SK-N-SH (cell line): ENCODE data around the gene EEF2. TPM values are rescaled to one million over a fixed set of nuclear protein-coding genes. Genes with fewer than 3 reads are reported as not detected.
A peak's percentile ranks its signal among the peaks of the same experiment; 100 is the strongest.

ENCODE experiments used
- CTCF ChIA-PET: fragments of 300-600, 350-600 bp; formaldehyde crosslinking; extraction: SDS; loops from one replicate; lab custom pipeline; 2021; lab: Yijun Ruan, JAX
- POLR2A ChIA-PET: fragments of 350-600 bp; sonication (Branson Sonifier 250); formaldehyde crosslinking; extraction: SDS; loops from one replicate; lab custom pipeline; 2020; ENCODE audit warnings: antibody characterized with exemption, inconsistent platforms; lab: Yijun Ruan, JAX
- DNase-seq: peaks from one replicate; pipeline ENCODE4 v3.0.0; 2012
- H2AFZ ChIP-seq: fragments of 200-600 bp; sonication (generic); 2 replicates; pipeline ENCODE4 v1.8.1; 2016; ENCODE audit warnings: antibody characterized with exemption, mild to moderate bottlenecking, low read depth
- H3F3A ChIP-seq: fragments of 200-600 bp; sonication (generic); replicated peaks from 2 replicates; pipeline ENCODE3; 2016; ENCODE audit warnings: antibody characterized with exemption, mild to moderate bottlenecking; ENCODE audit not compliant: insufficient read depth
- H3K27ac ChIP-seq, 2 experiments: fragments of 200-500 bp in 1 of 2; fragments of 200-600 bp in 1 of 2; sonication (Bioruptor generic) in 1 of 2; sonication (generic), shearing (Covaris generic) in 1 of 2; 2 replicates each; pipeline versions ENCODE4 v1.5.1 to v1.6.1; 2014 to 2016; ENCODE audit warnings: low read depth in 2 of 2, inconsistent platforms in 1 of 2, low read length in 1 of 2, mild to moderate bottlenecking in 1 of 2, mixed read lengths in 1 of 2
- H3K27me3 ChIP-seq: fragments of 200-600 bp; sonication (generic), shearing (Covaris generic); 2 replicates; pipeline ENCODE4 v1.6.1; 2016; ENCODE audit warnings: mixed run types; ENCODE audit not compliant: insufficient read depth
- H3K36me3 ChIP-seq, 2 experiments: fragments of 200-500 bp in 1 of 2; fragments of 200-600 bp in 1 of 2; sonication (Bioruptor generic) in 1 of 2; sonication (generic) in 1 of 2; replicated peaks in 1 of 2; 2 replicates each; pipeline versions ENCODE3 to v1.5.1; 2014 to 2016; ENCODE audit warnings: low read length in 1 of 2, mild to moderate bottlenecking in 1 of 2; ENCODE audit not compliant: insufficient read depth in 2 of 2, control insufficient read depth in 1 of 2
- H3K4me1 ChIP-seq, 2 experiments: fragments of 200-500 bp in 1 of 2; fragments of 200-600 bp in 1 of 2; sonication (Bioruptor generic) in 1 of 2; sonication (generic), shearing (Covaris generic) in 1 of 2; 2 replicates each; pipeline versions ENCODE4 v1.5.1 to v1.6.1; 2014 to 2016; ENCODE audit warnings: low read depth in 1 of 2, low read length in 1 of 2, mixed run types in 1 of 2; ENCODE audit not compliant: insufficient read depth in 2 of 2, control insufficient read depth in 1 of 2
- H3K4me2 ChIP-seq: fragments of 200-600 bp; sonication (generic), shearing (Covaris generic); 2 replicates; pipeline ENCODE4 v1.6.1; 2017; ENCODE audit warnings: mixed run types
- H3K4me3 ChIP-seq, 2 experiments: fragments of 200-500 bp in 1 of 2; fragments of 200-600 bp in 1 of 2; sonication (Bioruptor generic) in 1 of 2; sonication (generic), shearing (Covaris generic) in 1 of 2; 2 replicates each; pipeline versions ENCODE4 v1.5.1 to v1.8.1; 2014 to 2016; ENCODE audit warnings: low read depth in 2 of 2, inconsistent platforms in 1 of 2, low read length in 1 of 2, mild to moderate bottlenecking in 1 of 2, mixed read lengths in 1 of 2, moderate library complexity in 1 of 2
- H3K79me2 ChIP-seq: fragments of 200-600 bp; sonication (generic); 2 replicates; pipeline ENCODE4 v1.8.1; 2017; ENCODE audit warnings: mild to moderate bottlenecking; ENCODE audit not compliant: insufficient read depth
- H3K9ac ChIP-seq: fragments of 200-600 bp; sonication (generic); 2 replicates; pipeline ENCODE4 v1.6.1; 2017; ENCODE audit warnings: mixed run types
- H3K9me2 ChIP-seq: fragments of 200-600 bp; sonication (generic); 2 replicates; pipeline ENCODE4 v1.6.1; 2017; ENCODE audit warnings: mixed run types
- H3K9me3 ChIP-seq: fragments of 200-600 bp; sonication (generic); 2 replicates; pipeline ENCODE4 v1.6.1; 2017; ENCODE audit warnings: mixed run types, mild to moderate bottlenecking, moderate library complexity
- H4K20me1 ChIP-seq: fragments of 200-600 bp; sonication (generic); 2 replicates; pipeline ENCODE4 v1.6.1; 2017; ENCODE audit warnings: mild to moderate bottlenecking, mixed run types; ENCODE audit not compliant: insufficient read depth
- CHD2 ChIP-seq: fragments of 150-350 bp; IDR thresholded peaks from 2 replicates; pipeline ENCODE4 v1.6.1; 2018; ENCODE audit warnings: low read length; ENCODE audit not compliant: partially characterized antibody
- CTCF ChIP-seq: fragments of 200-600 bp; sonication (generic); IDR thresholded peaks from 2 replicates; pipeline ENCODE4 v1.6.1; 2017; ENCODE audit warnings: antibody characterized with exemption, mild to moderate bottlenecking, moderate library complexity
- EP300 ChIP-seq, 2 experiments: IDR thresholded peaks; 2 replicates each; pipeline versions ENCODE4 v1.4.0 to v1.6.1; 2012; ENCODE audit warnings: borderline replicate concordance in 1 of 2, low read depth in 1 of 2, low read length in 1 of 2
- MXI1 ChIP-seq: IDR thresholded peaks from 2 replicates; pipeline ENCODE4 v1.6.1; 2012; ENCODE audit warnings: mild to moderate bottlenecking, low read depth, low read length, improper control_type of control experiment
- TAF1 ChIP-seq: IDR thresholded peaks from 2 replicates; pipeline ENCODE4 v1.6.1; 2012; ENCODE audit warnings: low read depth, mild to moderate bottlenecking, low read length, moderate library complexity, borderline replicate concordance
- TCF12 ChIP-seq: IDR thresholded peaks from 2 replicates; pipeline ENCODE4 v1.4.0; 2012
- WGBS: methylation state at CpG from one replicate; pipeline ENCODE4 v1.1.6; 2017; ENCODE audit warnings: low lambda C conversion rate; 5-methylcytosine and 5-hydroxymethylcytosine counted together
- polyA plus RNA-seq, 3 experiments: library from polyadenylated mRNA; depleted of rRNA; stranded (reverse); fragments of >200 nt; gene quantifications; 2 replicates each; pipeline ENCODE4 v1.2.3, GENCODE V29; 2012

Gene EEF2
- polyA plus RNA-seq, 1 of the 3 experiments (the other 2 are of a cell fraction) = 1,553 TPM

GRCh38 chr19:4015705-4016402 lies 30.6 kb upstream of the EEF2 start:
- peaks cover 0 to 32% of the 10 kb centered on the region in 2 experiments for H3K36me3 ChIP-seq
- WGBS = 90% methylated on average over 17 of the region's 37 CpGs
- TF ChIP-seq EP300 (IDR thresholded peaks at IDR 0.05; ENCODE audit: borderline replicate concordance in 1 of 2, low read depth in 1 of 2, low read length in 1 of 2) (no peak), TCF12 (no peak), MXI1 (0 out of 2 replicates have a peak, but pooled peaks have one; percentile 45), CHD2 (peak; percentile 70)
- TF ChIP-seq, all 33 proteins: peak for 2

GRCh38 chr19:4014541-4015491 lies 29.6 kb upstream of the EEF2 start:
- H3K4me1 ChIP-seq = peaks cover 0 to 35% of the 10 kb centered on the region in 2 experiments; a peak in 1 of 4 replicates
- peak overlapping the region in 1 of 2 experiments; percentile 84; a peak in 2 of 4 replicates for H3K27ac ChIP-seq
- peaks cover 85% of the 10 kb centered on the region for H4K20me1 ChIP-seq

More at GRCh38 chr19:4015705-4016402, 30.6 kb upstream of the EEF2 start:
- CTCF ChIA-PET = no interaction called here
- no peaks in the 10 kb centered on the region for H3K9me3 ChIP-seq
- peaks cover 0 to 32% of the 10 kb centered on the region in 2 experiments; a peak in 1 of 4 replicates for H3K4me1 ChIP-seq
- H3K4me2 ChIP-seq = no peak overlapping the region
- peaks cover 82% of the 10 kb centered on the region for H4K20me1 ChIP-seq
- peak; percentile 83 for DNase-seq
- peak overlapping the region in 1 of 2 experiments; percentile 84; a peak in 2 of 4 replicates for H3K27ac ChIP-seq
- no peaks in the 10 kb centered on the region for H3K9me2 ChIP-seq
- H3K9ac ChIP-seq = no peak overlapping the region
- no peak overlapping the region for H3K4me3 ChIP-seq
- no peaks in the 10 kb centered on the region for H3K27me3 ChIP-seq
- H3K79me2 ChIP-seq = peaks cover 76% of the 10 kb centered on the region
- no peak overlapping the region for H2AFZ ChIP-seq
- POLR2A ChIA-PET = interaction anchor here (1.5 kb wide), 1 partner anchor 31 kb away, joined by 6 read pairs; the partner anchor contains the start of gene EEF2
- no peaks in the 10 kb centered on the region for H3F3A ChIP-seq

More at GRCh38 chr19:4014541-4015491, 29.6 kb upstream of the EEF2 start:
- CTCF ChIA-PET = interaction anchor here (1.3 kb wide), 1 partner anchor 27 kb away, joined by 4 read pairs; no protein-coding TSS in a partner anchor
- TF ChIP-seq CHD2 (peak; percentile 5), CTCF (no peak), TAF1 (no peak)
- TF ChIP-seq, all 33 proteins: peak for 1
- Histone ChIP-seq H3F3A (no peaks in the 10 kb centered on the region), H3K4me3 (no peak overlapping the region), H3K36me3 (peaks cover 0 to 37% of the 10 kb centered on the region in 2 experiments), H2AFZ (no peak overlapping the region), H3K9me2 (no peaks in the 10 kb centered on the region), H3K9ac (no peak overlapping the region), H3K79me2 (peaks cover 78% of the 10 kb centered on the region), H3K27me3 (no peaks in the 10 kb centered on the region), H3K4me2 (no peak overlapping the region), H3K9me3 (no peaks in the 10 kb centered on the region)
- POLR2A ChIA-PET = interaction anchor here (0.6 to 1.5 kb wide), 3 partner anchors 14 to 30 kb away, joined by 3 to 6 read pairs (median 4); partner anchors contain the start of gene EEF2
- DNase-seq = peak; percentile 70
- WGBS = 82% methylated on average over 9 of the region's 25 CpGs
